Measurements from ENCODE around the gene CCDC70. TPM values are rescaled to one million over a fixed set of nuclear protein-coding genes. Genes with fewer than 3 reads are reported as not detected.
"Not testable (repeated sequence)": the region's sequence is repeated elsewhere in the genome, so short reads cannot be mapped to it uniquely, and the experiment has no call there.

Gene CCDC70
- total and polyA plus RNA-seq, 2 experiments from 2014 or later: not detected

- DNase-seq (ENCODE audit: low read depth in 1 of 2, low spot score in 1 of 2): no peak
- H3K4me1 ChIP-seq (ENCODE audit: low read depth): no peaks in the 10 kb centered on the region
- H3K4me3 ChIP-seq: no peak overlapping the region
- H3K36me3 ChIP-seq: no peaks in the 10 kb centered on the region
- no peak for TF ChIP-seq CTCF (IDR thresholded peaks at IDR 0.05; ENCODE audit: low read depth, low read length)
- H3K9me3 ChIP-seq (ENCODE audit: low read depth): no peaks in the 10 kb centered on the region
- peaks cover 3% of the 10 kb centered on the region for H3K27me3 ChIP-seq
- H3K27ac ChIP-seq: no peak overlapping the region
Observed at GRCh38 chr13:51900471-51900870, 38.7 kb downstream of the CCDC70 start.

- no peak for DNase-seq (ENCODE audit: low read depth in 1 of 2, low spot score in 1 of 2)
- Histone ChIP-seq H3K9me3 (ENCODE audit: low read depth) (no peaks in the 10 kb centered on the region), H3K4me1 (ENCODE audit: low read depth) (no peaks in the 10 kb centered on the region), H3K27me3 (peaks cover 3% of the 10 kb centered on the region), H3K4me3 (no peak overlapping the region), H3K27ac (no peak overlapping the region), H3K36me3 (no peaks in the 10 kb centered on the region)
- TF ChIP-seq CTCF (IDR thresholded peaks at IDR 0.05; ENCODE audit: low read depth, low read length): no peak
Observed at GRCh38 chr13:51902776-51903175, 41.0 kb downstream of the CCDC70 start.

DNA sequence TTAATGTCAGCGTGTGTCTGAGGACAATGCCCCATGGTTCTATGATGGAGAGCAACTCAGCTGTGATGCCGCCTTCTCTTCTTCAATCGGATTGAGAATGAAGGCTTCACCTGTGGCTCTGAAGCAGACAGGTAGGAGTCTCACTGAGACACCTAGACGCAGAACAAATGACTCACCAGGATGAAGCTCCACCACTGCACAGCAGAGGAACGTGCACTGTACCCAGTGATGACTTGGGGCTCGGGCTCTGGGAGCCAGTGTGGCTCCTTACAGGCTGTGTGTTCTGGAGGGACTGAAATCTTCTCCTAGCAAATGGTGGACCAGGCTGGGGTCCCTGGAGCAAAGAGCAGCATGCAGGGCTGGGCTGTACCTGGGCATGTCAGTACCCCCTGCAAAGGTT lies 44.0 kb downstream of the CCDC70 start:
- Histone ChIP-seq H3K9me3 (ENCODE audit: low read depth) (no peaks in the 10 kb centered on the region), H3K4me3 (no peak overlapping the region), H3K36me3 (no peaks in the 10 kb centered on the region), H3K4me1 (ENCODE audit: low read depth) (no peaks in the 10 kb centered on the region), H3K27ac (no peak overlapping the region), H3K27me3 (peaks cover 3% of the 10 kb centered on the region)
- TF ChIP-seq CTCF (IDR thresholded peaks at IDR 0.05; ENCODE audit: low read depth, low read length): no peak
- DNase-seq (ENCODE audit: low read depth in 1 of 2, low spot score in 1 of 2): no peak

- Histone ChIP-seq H3K4me1 (ENCODE audit: low read depth) (no peaks in the 10 kb centered on the region), H3K36me3 (no peaks in the 10 kb centered on the region), H3K4me3 (no peak overlapping the region), H3K27ac (no peak overlapping the region), H3K27me3 (peaks cover 3% of the 10 kb centered on the region), H3K9me3 (ENCODE audit: low read depth) (no peaks in the 10 kb centered on the region)
- DNase-seq (ENCODE audit: low read depth in 1 of 2, low spot score in 1 of 2): no peak
- no peak for TF ChIP-seq CTCF (IDR thresholded peaks at IDR 0.05; ENCODE audit: low read depth, low read length)
Observed at GRCh38 chr13:51906581-51906980, 44.8 kb downstream of the CCDC70 start.

DNA sequence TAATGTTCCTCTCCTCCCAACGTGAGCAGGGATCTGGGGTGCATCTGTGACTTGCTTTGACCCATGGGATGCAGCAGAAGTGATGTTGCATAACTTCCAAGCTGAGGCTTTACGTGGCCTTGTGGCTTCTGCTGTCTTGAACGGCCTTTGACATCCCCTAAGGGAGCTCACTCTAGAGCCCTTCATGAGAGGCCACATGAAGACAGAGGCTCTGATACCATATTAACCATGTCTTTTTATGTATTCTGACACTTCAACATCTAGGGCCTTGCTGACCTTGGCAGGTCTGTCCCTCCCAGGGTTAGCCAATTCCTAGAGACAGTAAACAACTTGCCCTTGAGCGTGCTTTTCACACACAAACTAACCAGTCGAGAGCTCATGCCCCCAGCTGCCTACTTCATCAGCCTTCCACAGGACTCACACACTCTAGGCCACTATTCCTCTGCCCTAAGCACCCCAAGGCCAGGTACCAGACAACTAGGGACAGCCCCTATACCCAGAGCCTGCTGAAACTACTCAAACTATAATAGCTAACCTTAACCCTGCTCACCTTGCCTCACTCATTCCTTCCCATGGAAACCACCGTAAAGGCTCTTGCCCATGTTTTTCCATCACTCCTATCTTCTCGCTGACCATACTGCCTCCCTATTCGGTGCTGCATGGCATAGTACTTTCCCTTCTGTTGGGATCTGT lies 45.4 kb downstream of the CCDC70 start:
- Histone ChIP-seq H3K4me1 (ENCODE audit: low read depth) (no peaks in the 10 kb centered on the region), H3K36me3 (no peaks in the 10 kb centered on the region), H3K9me3 (ENCODE audit: low read depth) (no peaks in the 10 kb centered on the region), H3K27ac (no peak overlapping the region), H3K27me3 (peaks cover 3% of the 10 kb centered on the region), H3K4me3 (no peak overlapping the region)
- DNase-seq (ENCODE audit: low read depth in 1 of 2, low spot score in 1 of 2): no peak
- no peak for TF ChIP-seq CTCF (IDR thresholded peaks at IDR 0.05; ENCODE audit: low read depth, low read length)

GRCh38 chr13:51909265-51909664 lies 47.5 kb downstream of the CCDC70 start:
- H3K27ac ChIP-seq: not testable (repeated sequence)

More at GRCh38 chr13:51909265-51909664, 47.5 kb downstream of the CCDC70 start:
- not testable (repeated sequence) for H3K4me1 ChIP-seq (ENCODE audit: low read depth); H3K9me3 ChIP-seq (ENCODE audit: low read depth); H3K4me3 ChIP-seq; DNase-seq (ENCODE audit: low read depth in 1 of 2, low spot score in 1 of 2); H3K36me3 ChIP-seq; H3K27me3 ChIP-seq

All from cardiac muscle cell (in vitro differentiated cells and primary cell).